ENCODE data around the gene SCML2. TPM values are rescaled to one million over a fixed set of nuclear protein-coding genes. Genes with fewer than 3 reads are reported as not detected.

Gene SCML2
- polyA plus RNA-seq, 3 donors = 0.27 to 0.41 (median 0.27) TPM

DNA sequence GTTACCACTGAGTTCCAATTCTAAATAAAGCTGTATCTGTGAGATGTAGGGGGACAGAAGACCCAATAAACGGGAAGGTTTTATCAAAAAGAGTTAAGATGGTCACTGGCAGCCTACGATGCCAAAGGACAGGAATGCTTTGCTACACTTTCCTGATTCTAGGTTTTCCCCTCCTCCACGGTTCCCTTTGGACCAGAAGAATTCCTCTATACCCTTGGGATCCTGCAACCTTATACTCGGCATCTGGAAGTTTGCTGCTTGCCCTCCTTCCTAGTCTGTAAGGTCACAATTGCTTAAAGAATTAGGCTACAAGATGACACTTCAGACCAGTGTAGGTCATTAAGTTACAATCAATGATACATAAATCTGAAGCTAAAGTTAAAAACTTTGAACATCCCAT, 64.3 kb downstream of the SCML2 start:
- intact Hi-C loops (cut with micrococcal nuclease) = no loop called here
- Histone ChIP-seq H2AFZ (ENCODE audit: insufficient read depth, low read depth, low read length, poor library complexity, severe bottlenecking) (no peak overlapping the region), H4K20me1 (ENCODE audit: insufficient read depth, low read length) (no peaks in the 10 kb centered on the region), H3K79me2 (ENCODE audit: insufficient read depth, low read length) (no peaks in the 10 kb centered on the region), H3K27me3 (ENCODE audit: control insufficient read depth in 2 of 2, insufficient read depth in 2 of 2, low read length in 2 of 2) (peaks cover 0 to 4% of the 10 kb centered on the region in 2 donors), H3K4me1 (ENCODE audit: control insufficient read depth in 1 of 2, insufficient read depth in 2 of 2, low read length in 2 of 2) (no peaks in the 10 kb centered on the region), H3K9ac (ENCODE audit: insufficient read depth, low read length, poor library complexity, severe bottlenecking) (no peak overlapping the region), H3K4me3 (replicated peaks in 1 of 3; ENCODE audit: low read depth in 2 of 3, low read length in 3 of 3) (no peak overlapping the region), H3K36me3 (replicated peaks in 1 of 2; ENCODE audit: control insufficient read depth in 1 of 2, insufficient read depth in 2 of 2, low read length in 2 of 2) (no peaks in the 10 kb centered on the region), H3K4me2 (replicated peaks; ENCODE audit: extremely low read depth, low read length, poor library complexity, severe bottlenecking) (no peak overlapping the region), H3K27ac (ENCODE audit: low read depth in 1 of 2, low read length in 2 of 2) (no peak overlapping the region), H3K9me3 (replicated peaks in 1 of 2; ENCODE audit: control insufficient read depth in 1 of 2, insufficient read depth in 1 of 2, low read length in 2 of 2) (no peaks in the 10 kb centered on the region)
- no peak for DNase-seq
- Mint-ChIP-seq H3K4me3 (no peak overlapping the region), H3K36me3 (no peaks in the 10 kb centered on the region), H3K4me1 (no peaks in the 10 kb centered on the region), H3K9me3 (peaks cover 0 to 2% (median 0%) of the 10 kb centered on the region in 7 donors), H3K27me3 (ENCODE audit: low read depth in 3 of 3) (peaks cover 0 to 9% (median 0%) of the 10 kb centered on the region in 3 donors), H3K27ac (no peak overlapping the region)
- WGBS (ENCODE audit: insufficient coverage) = no CpG with 5 or more reads among the region's 4 CpGs
- TF ChIP-seq, protein P1, sequence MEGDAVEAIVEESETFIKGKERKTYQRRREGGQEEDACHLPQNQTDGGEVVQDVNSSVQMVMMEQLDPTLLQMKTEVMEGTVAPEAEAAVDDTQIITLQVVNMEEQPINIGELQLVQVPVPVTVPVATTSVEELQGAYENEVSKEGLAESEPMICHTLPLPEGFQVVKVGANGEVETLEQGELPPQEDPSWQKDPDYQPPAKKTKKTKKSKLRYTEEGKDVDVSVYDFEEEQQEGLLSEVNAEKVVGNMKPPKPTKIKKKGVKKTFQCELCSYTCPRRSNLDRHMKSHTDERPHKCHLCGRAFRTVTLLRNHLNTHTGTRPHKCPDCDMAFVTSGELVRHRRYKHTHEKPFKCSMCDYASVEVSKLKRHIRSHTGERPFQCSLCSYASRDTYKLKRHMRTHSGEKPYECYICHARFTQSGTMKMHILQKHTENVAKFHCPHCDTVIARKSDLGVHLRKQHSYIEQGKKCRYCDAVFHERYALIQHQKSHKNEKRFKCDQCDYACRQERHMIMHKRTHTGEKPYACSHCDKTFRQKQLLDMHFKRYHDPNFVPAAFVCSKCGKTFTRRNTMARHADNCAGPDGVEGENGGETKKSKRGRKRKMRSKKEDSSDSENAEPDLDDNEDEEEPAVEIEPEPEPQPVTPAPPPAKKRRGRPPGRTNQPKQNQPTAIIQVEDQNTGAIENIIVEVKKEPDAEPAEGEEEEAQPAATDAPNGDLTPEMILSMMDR (IDR thresholded peaks at IDR 0.05) = no peak

GRCh38 chrX:18288716-18289115, 65.8 kb downstream of the SCML2 start:
- Mint-ChIP-seq H3K27me3 (ENCODE audit: low read depth in 3 of 3) (peaks cover 0 to 5% (median 0%) of the 10 kb centered on the region in 3 donors), H3K4me1 (no peaks in the 10 kb centered on the region), H3K9me3 (peaks cover 0 to 8% (median 0%) of the 10 kb centered on the region in 7 donors), H3K27ac (no peak overlapping the region), H3K36me3 (no peaks in the 10 kb centered on the region), H3K4me3 (no peak overlapping the region)
- DNase-seq = no peak
- H3K79me2 ChIP-seq (ENCODE audit: insufficient read depth, low read length) = no peaks in the 10 kb centered on the region
- H4K20me1 ChIP-seq (ENCODE audit: insufficient read depth, low read length) = no peaks in the 10 kb centered on the region
- H3K9me3 ChIP-seq (replicated peaks in 1 of 2; ENCODE audit: control insufficient read depth in 1 of 2, insufficient read depth in 1 of 2, low read length in 2 of 2) = no peaks in the 10 kb centered on the region
- no peak overlapping the region for H3K4me3 ChIP-seq (replicated peaks in 1 of 3; ENCODE audit: low read depth in 2 of 3, low read length in 3 of 3)
- H3K4me2 ChIP-seq (replicated peaks; ENCODE audit: extremely low read depth, low read length, poor library complexity, severe bottlenecking) = no peak overlapping the region
- TF ChIP-seq, protein P1 (IDR thresholded peaks at IDR 0.05) = no peak
- no peak overlapping the region for H3K9ac ChIP-seq (ENCODE audit: insufficient read depth, low read length, poor library complexity, severe bottlenecking)
- H3K36me3 ChIP-seq (replicated peaks in 1 of 2; ENCODE audit: control insufficient read depth in 1 of 2, insufficient read depth in 2 of 2, low read length in 2 of 2) = no peaks in the 10 kb centered on the region
- H3K4me1 ChIP-seq (ENCODE audit: control insufficient read depth in 1 of 2, insufficient read depth in 2 of 2, low read length in 2 of 2) = no peaks in the 10 kb centered on the region
- H3K27ac ChIP-seq (ENCODE audit: low read depth in 1 of 2, low read length in 2 of 2) = no peak overlapping the region
- intact Hi-C loops (cut with micrococcal nuclease) = no loop called here
- H2AFZ ChIP-seq (ENCODE audit: insufficient read depth, low read depth, low read length, poor library complexity, severe bottlenecking) = no peak overlapping the region
- peaks cover 0 to 4% of the 10 kb centered on the region in 2 donors for H3K27me3 ChIP-seq (ENCODE audit: control insufficient read depth in 2 of 2, insufficient read depth in 2 of 2, low read length in 2 of 2)
- no CpG with 5 or more reads among the region's 3 CpGs for WGBS (ENCODE audit: insufficient coverage)
